D341Med (cell line): ENCODE data around the gene CHID1.

Experiments
- DNase-seq: peaks from one replicate; pipeline ENCODE4 v3.0.0; 2012; ENCODE audit warnings: low spot score

The CHID1 gene

DNA sequence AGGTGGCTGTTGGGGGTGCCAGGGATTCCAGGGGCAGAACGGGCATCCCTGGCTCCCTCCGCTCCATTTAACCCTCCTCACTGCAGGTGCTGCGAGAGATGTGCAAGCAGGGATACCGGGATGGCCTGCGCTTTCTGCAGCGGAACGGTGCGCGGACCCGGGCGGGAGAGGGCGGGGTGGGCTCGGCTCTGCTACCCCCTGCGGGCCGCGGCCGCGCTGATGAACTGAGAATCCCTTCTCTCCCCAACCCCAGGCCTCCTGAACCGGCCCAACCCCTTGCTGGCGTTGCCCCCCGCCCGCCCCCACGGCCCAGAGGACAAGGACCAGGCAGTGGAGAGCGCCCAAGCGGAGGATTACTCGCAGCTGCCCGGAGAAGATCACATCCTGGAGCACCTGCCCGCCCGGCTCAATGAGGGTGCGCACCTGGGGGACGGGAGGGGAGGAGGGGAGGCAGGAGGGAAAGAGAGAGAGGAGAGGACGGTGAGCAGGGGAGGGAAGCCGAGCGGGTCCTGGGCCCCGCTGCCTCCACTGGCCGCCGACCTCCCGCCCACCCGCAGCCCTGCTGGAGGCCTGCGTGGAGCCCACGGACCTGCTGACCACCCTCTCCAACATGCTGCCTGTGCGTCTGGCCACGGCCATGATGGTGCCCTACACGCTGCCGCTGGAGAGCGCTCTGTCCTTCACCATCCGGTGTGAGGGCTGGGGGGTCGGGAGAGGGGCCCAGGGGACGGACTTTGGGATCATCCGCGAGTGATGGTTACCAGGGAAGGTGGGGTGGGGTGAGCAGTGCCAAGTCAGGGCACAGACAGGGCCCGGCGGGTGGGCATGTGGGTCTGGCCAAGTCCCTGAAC, 86.9 kb downstream of the CHID1 start:
- no peak for DNase-seq

DNA sequence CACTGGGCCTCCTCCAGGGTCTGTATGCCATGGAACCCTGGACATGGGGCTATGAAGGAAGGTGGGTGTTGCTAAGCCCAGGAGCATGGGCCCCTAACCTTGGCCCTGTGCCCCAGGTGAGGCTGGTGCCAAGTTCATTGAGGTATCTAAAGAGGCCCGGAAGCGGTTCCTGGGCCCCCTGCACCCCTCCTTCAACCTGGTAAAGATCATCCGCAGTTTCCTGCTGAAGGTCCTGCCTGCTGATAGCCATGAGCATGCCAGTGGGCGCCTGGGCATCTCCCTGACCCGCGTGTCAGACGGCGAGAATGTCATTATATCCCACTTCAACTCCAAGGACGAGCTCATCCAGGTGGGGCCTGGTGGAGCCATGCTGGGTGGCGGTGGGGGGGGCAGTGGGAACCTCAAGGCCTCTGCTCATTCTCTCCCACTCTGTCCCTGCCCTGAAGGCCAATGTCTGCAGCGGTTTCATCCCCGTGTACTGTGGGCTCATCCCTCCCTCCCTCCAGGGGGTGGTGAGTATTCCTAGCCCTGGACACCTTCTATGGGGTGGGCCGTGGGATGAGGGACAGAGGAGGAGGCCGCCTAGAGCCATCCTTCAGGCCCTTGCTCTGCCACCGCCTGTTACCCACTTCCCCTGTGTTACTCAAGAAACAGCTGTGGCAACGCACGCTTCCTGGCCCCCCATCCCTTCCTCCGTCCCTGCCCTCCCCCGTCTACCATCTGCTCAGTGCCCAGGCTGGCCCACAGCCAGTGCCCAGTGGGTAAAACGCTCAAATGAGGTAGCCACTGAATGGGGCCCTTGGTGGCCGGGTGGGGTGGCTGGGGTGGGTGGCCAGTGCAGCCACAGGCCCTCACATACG, 88.9 kb downstream of the CHID1 start:
- DNase-seq: no peak

DNA sequence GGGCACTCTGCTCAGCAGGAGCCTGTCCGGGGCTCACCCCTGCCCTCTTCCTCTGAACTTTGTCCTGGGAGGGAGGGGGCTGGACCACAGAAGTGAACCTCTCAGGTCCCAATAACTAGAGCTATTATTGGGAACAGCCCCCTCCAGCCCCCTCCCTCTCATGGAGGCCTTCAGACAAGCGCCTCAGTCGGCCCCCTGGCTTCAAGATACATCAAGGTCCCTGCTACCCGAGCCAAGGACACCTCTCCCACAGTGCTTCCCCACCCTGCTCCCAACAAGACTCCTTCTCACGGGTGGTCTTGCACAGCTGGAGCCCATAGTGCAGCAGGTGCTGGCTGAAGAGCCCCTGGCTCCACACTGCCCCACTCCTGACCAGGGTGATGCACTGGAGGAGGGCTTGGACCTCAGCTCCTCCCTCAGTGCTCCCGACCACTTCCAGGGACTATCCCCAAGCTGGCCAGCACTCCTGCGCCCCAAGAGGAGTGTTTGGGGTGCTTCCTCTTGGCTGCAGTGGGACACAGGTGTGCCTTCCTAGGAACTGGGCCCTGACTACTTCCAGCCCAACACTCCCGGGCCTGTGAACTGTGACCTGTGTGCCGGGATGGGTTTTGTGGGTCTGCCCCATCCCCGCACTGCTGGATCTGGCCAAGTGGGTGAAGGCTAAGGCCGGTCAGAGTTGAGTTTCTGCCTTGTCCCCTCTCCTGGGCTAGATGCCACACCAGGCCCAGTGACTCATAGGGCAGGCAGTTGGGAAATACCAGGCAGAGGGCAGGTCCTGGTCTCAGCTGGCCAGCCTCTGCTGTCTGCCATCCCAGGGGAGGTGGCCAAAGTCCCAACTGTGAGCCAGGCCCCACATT, 89.7 kb downstream of the CHID1 start:
- DNase-seq: no peak

DNA sequence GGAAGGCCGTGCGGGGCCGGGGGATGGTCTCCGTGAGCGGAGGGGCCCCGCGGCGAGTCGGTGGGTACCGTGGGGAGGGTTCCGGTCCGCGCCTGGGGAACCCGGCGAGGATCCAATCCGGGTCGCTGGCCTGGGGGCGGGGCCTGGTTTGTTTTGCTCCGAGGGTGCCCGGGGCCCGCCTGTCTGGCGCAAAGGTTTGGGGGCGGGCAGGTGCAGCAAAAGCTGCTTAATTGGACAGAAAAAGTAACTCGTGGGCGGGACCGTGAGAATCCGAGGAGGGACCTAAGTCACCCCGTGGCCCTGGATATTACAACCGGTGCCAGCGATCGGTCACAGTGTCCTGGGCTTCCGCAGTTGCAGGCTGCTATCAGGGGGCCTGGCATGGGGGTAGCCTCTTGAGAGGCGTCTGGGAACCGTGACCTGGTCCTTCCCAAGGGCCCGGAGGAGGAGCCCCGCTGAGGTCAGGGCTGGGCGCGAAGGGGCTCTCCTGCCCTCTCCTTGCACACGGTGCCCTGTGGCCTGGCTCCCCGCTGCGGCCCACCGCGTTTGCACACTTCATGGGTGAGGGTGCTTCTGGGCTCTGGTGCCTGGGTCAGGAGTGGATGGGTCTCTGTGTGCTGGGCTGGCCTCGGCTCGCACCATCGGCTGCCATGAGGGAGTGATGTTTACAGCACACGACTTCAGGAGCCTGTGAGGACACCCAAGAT, 90.5 kb downstream of the CHID1 start:
- peak; percentile 87 for DNase-seq

DNA sequence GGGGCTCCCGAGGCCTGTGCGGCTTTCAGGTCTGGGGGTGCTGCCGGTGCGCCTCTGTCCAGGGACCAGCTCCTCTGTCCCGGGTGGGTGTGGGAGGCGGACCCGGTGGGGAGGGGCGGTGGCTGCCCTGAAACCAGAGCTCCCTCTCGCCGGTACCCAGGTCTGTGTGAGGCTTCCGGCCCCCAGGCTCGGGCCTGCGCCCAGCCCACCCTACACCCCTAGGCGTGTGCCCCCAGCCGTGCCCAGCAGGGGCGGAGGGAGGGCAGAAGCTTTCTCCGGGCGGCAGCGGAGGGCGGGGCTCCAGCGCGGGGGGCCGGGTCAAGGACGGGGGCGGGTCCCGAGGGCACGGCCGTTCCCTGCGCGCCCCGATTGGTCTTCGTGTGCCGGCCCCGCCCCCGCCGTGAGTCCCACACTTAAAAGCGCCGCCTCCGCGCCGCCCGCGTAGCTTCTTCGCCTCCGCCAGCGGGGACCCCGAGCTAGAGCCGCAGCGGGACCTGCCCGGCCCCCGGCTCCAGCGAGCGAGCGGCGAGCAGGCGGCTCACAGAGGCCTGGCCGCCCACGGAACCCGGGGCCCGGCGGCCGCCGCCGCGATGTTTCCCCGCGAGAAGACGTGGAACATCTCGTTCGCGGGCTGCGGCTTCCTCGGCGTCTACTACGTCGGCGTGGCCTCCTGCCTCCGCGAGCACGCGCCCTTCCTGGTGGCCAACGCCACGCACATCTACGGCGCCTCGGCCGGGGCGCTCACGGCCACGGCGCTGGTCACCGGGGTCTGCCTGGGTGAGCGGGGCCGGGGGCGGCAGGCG, 91.3 kb downstream of the CHID1 start:
- DNase-seq: peak; percentile 94

DNA sequence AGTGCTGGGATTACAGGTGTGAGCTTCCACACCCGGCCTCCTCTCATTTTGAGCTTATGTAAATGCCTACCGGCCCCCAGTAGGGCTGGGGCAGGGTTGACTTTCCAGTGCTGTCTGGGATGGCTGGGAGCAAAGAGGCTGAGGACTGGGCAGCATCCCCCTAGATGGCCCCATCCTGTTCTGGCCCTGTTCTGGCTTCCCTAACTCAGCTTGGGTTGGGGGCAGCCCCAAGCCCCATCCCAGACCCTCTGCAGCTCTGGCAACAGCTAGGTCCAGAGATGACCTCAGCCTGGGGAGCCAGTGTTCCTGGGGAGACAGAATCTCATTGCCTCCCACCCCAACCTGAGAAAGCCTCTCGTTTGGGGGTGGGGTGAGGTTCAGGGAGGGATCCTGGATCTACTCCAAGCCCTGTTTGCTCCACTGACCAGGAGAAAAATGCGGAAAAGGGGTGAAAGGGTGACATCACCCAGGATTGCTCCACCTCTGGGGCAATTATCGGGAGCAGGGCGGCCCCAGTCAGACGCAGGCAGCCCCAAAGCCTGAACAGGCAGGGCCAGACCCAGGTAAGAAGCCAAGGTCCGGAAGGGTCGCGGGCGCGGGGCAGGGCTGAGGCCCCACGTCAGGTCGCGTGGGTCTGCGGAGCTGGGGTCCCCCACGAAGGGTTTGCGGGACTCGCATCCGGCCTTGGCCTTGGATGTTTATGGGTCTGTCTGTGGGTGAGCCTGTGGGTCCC, 92.0 kb downstream of the CHID1 start, which contains the start of gene PNPLA2:
TSS of gene PNPLA2 (plus strand) at position 519 of the 733 bp plus-strand sequence. CDS start 805 bp downstream, outside the sequence.
- no peak for DNase-seq
